Keratinocyte (primary cell): ENCODE results near the gene IFNL1.

Experiments
- CTCF ChIP-seq, 3 experiments: IDR thresholded peaks in 1 of 3; conservative IDR thresholded peaks in 1 of 3; optimal IDR thresholded peaks in 1 of 3; 2 replicates in 2 of 3; 3 replicates in 1 of 3; pipeline versions ENCODE3 to v1.5.1; 2011; ENCODE audit warnings: low read length in 3 of 3, mild to moderate bottlenecking in 3 of 3, moderate library complexity in 2 of 3, control low read depth in 1 of 3, inconsistent platforms in 1 of 3; ENCODE audit not compliant: insufficient read depth in 2 of 3; ENCODE audit errors: extremely low read depth in 1 of 3
- EZH2 ChIP-seq: IDR thresholded peaks from one replicate; pipeline ENCODE4 v1.6.1; 2012; ENCODE audit warnings: inconsistent platforms, mild to moderate bottlenecking, low read length, moderate library complexity

DNA sequence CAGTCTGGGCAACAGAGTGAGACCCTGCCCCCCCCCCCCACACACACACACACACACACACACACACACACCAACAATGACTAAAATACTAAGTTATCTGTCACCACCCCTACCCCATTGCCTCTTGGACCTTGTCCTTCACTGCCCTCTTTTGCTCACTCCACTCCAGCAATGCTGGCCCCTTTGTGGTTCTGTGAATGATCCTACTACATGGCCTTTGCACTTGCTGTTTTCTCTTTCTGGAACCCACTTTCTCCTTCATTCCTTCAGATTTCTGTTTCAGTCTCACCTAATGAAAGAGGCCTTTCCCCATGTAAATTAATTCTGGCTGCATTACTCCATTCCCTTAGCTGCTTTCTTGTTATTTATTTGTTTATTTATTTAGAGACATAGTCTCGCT lies 43.5 kb downstream of the IFNL1 start:
- TF ChIP-seq CTCF (optimal IDR thresholded peaks at IDR 0.05 in 1 of 3, IDR thresholded peaks at IDR 0.05 in 1 of 3, conservative IDR thresholded peaks at IDR 0.05 in 1 of 3; ENCODE audit: extremely low read depth in 1 of 3, insufficient read depth in 2 of 3, low read length in 3 of 3), result no peak
- no peak for TF ChIP-seq EZH2
